Lower leg skin (tissue), 4 donors: Measurements from ENCODE around the gene PTPN4. TPM values are rescaled to one million over a fixed set of nuclear protein-coding genes. Genes with fewer than 3 reads are reported as not detected.

Experiments
- DNase-seq, 2 donors: peaks; one replicate each; pipeline ENCODE4 v3.0.0-alpha.2; 2019; ENCODE audit warnings: low spot score in 2 of 2
- H3K4me3 ChIP-seq: fragments of 200-600 bp; sonication (generic); 2 replicates; pipeline ENCODE4 v1.5.1; 2017; ENCODE audit warnings: mild to moderate bottlenecking, low read depth; ENCODE audit not compliant: poor library complexity, severe bottlenecking
- CTCF ChIP-seq, 3 donors: fragments of 450-650 bp; IDR thresholded peaks; one replicate each; pipeline ENCODE4 v1.5.1; 2016; ENCODE audit warnings: antibody characterized with exemption in 3 of 3, mild to moderate bottlenecking in 3 of 3, moderate library complexity in 2 of 3
- POLR2A ChIP-seq, 2 donors: fragments of 450-650 bp; IDR thresholded peaks; one replicate each; pipeline ENCODE4 v1.6.1; 2016 to 2017; ENCODE audit warnings: antibody characterized with exemption in 2 of 2, mild to moderate bottlenecking in 1 of 2, moderate library complexity in 1 of 2
- WGBS, 2 donors: methylation state at CpG; one replicate each; pipeline ENCODE4 v1.1.5; 2018; 5-methylcytosine and 5-hydroxymethylcytosine counted together
- intact Hi-C: fragments of 100-400 bp; cut with DNase I; formaldehyde crosslinking; loops from one replicate; pipeline ENCODE4 v1.15.0; 2023; ENCODE audit warnings: low total_unique reads
- total RNA-seq, 4 donors: library from RNA; depleted of rRNA; stranded (reverse); fragments of >200 nt; gene quantifications; one replicate each; pipeline ENCODE4 v1.1.0, GENCODE V29; 2016

PTPN4 gene
- total RNA-seq, 4 donors from 2014 or later: 13.0 to 49.5 (median 20.4) TPM

GRCh38 chr2:119758881-119759450, 756 bp upstream of the PTPN4 start:
- peak overlapping the region; percentile 70 for H3K4me3 ChIP-seq
- DNase-seq: no peak
- 41 to 42% methylated on average over 13 of the region's 13 CpGs for WGBS, 2 donors
- TF ChIP-seq POLR2A (IDR thresholded peaks at IDR 0.05): no peak
- intact Hi-C loops: no loop called here

- no peak for DNase-seq
- WGBS, 2 donors: 1% methylated on average over 32 to 34 of the region's 37 CpGs
- peak overlapping the region; percentile 70 for H3K4me3 ChIP-seq
- intact Hi-C loops: no loop called here
- TF ChIP-seq CTCF (IDR thresholded peaks at IDR 0.05) (no peak), POLR2A (IDR thresholded peaks at IDR 0.05) (no peak)
Measured at GRCh38 chr2:119760237-119760955, 674 bp downstream of the PTPN4 start.

- intact Hi-C loops: no loop called here
- no peak overlapping the region for H3K4me3 ChIP-seq
- 5 to 8% methylated on average over 4 of the region's 4 CpGs for WGBS, 2 donors
- TF ChIP-seq CTCF (IDR thresholded peaks at IDR 0.05) (no peak), POLR2A (IDR thresholded peaks at IDR 0.05) (no peak)
- DNase-seq: no peak
Measured at GRCh38 chr2:119760956-119761275, 1.2 kb downstream of the PTPN4 start.

- 84 to 88% methylated on average over 4 of the region's 4 CpGs for WGBS, 2 donors
- intact Hi-C loops: no loop called here
- TF ChIP-seq CTCF (IDR thresholded peaks at IDR 0.05) (no peak), POLR2A (IDR thresholded peaks at IDR 0.05) (no peak)
- H3K4me3 ChIP-seq: no peak overlapping the region
- DNase-seq: no peak
Measured at GRCh38 chr2:119764832-119765231, 5.1 kb downstream of the PTPN4 start.

- TF ChIP-seq POLR2A (IDR thresholded peaks at IDR 0.05): no peak
- TF ChIP-seq CTCF (IDR thresholded peaks at IDR 0.05): no peak
- no peak overlapping the region for H3K4me3 ChIP-seq
- 79 to 93% methylated on average over 5 of the region's 5 CpGs for WGBS, 2 donors
- DNase-seq: no peak
- intact Hi-C loops: no loop called here
Measured at GRCh38 chr2:119765433-119766002, 5.8 kb downstream of the PTPN4 start.

- intact Hi-C loops: no loop called here
- 93 to 94% methylated on average over 5 of the region's 5 CpGs for WGBS, 2 donors
- H3K4me3 ChIP-seq: no peak overlapping the region
- no peak for DNase-seq
- TF ChIP-seq CTCF (IDR thresholded peaks at IDR 0.05): no peak
- no peak for TF ChIP-seq POLR2A (IDR thresholded peaks at IDR 0.05)
Measured at GRCh38 chr2:119766944-119767343, 7.2 kb downstream of the PTPN4 start.
